ENCODE results near the gene FGFRL1.
A peak's percentile ranks its signal among the peaks of the same experiment; 100 is the strongest.

Gene FGFRL1

GRCh38 chr4:1015746-1016145 lies 4.3 kb downstream of the FGFRL1 start:
- Histone ChIP-seq H3K27me3 (ENCODE audit: insufficient read depth, insufficient read length) (peaks cover 85% of the 10 kb centered on the region), H3K9me3 (ENCODE audit: insufficient read depth, low read length) (no peaks in the 10 kb centered on the region), H3K9ac (ENCODE audit: insufficient read length, low read depth) (peak overlapping the region; percentile 32), H3K4me3 (ENCODE audit: insufficient read length, low read depth) (no peak overlapping the region), H3K36me3 (ENCODE audit: insufficient read depth, insufficient read length, low read length) (peaks cover 6% of the 10 kb centered on the region), H3K4me1 (ENCODE audit: insufficient read depth, insufficient read length) (peaks cover 42% of the 10 kb centered on the region)
- no peak for DNase-seq (ENCODE audit: low read depth, low spot score)
- TF ChIP-seq ZNF274 (IDR thresholded peaks at IDR 0.05; ENCODE audit: low read depth, low read length) = no peak
- no peak for TF ChIP-seq SUZ12 (IDR thresholded peaks at IDR 0.05; ENCODE audit: extremely low read depth, insufficient read depth, insufficient read length)
- no peak for TF ChIP-seq YY1 (IDR thresholded peaks at IDR 0.05; ENCODE audit: insufficient read depth, insufficient read length)

DNA sequence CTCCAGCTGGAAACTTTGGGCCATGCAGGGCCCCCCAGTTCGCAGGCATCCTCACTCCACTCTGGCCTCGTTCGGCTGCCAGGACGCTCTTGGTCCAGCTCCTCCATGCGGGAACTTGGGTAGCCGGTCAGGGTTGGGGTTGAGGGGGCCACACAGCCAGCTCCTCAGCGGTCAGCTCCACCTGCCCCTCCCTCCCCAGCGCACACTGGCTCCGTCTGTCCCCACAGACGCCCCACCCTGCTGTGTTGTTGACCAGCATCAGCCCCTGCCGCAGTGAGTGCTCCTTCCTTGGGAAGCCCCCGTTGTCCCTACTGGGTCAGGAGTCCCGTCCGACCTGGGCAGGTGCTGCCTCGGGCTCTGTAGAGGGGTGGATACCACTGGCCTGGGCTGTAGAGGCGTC lies 5.8 kb downstream of the FGFRL1 start:
- peaks cover 89% of the 10 kb centered on the region for H3K27me3 ChIP-seq (ENCODE audit: insufficient read depth, insufficient read length)
- H3K36me3 ChIP-seq (ENCODE audit: insufficient read depth, insufficient read length, low read length) = peaks cover 8% of the 10 kb centered on the region
- no peak for DNase-seq (ENCODE audit: low read depth, low spot score)
- H3K9me3 ChIP-seq (ENCODE audit: insufficient read depth, low read length) = no peaks in the 10 kb centered on the region
- no peak for TF ChIP-seq YY1 (IDR thresholded peaks at IDR 0.05; ENCODE audit: insufficient read depth, insufficient read length)
- no peak for TF ChIP-seq ZNF274 (IDR thresholded peaks at IDR 0.05; ENCODE audit: low read depth, low read length)
- no peak for TF ChIP-seq SUZ12 (IDR thresholded peaks at IDR 0.05; ENCODE audit: extremely low read depth, insufficient read depth, insufficient read length)
- no peak overlapping the region for H3K9ac ChIP-seq (ENCODE audit: insufficient read length, low read depth)
- peaks cover 43% of the 10 kb centered on the region for H3K4me1 ChIP-seq (ENCODE audit: insufficient read depth, insufficient read length)
- H3K4me3 ChIP-seq (ENCODE audit: insufficient read length, low read depth) = no peak overlapping the region

- Histone ChIP-seq H3K27me3 (ENCODE audit: insufficient read depth, insufficient read length) (peaks cover 87% of the 10 kb centered on the region), H3K9me3 (ENCODE audit: insufficient read depth, low read length) (no peaks in the 10 kb centered on the region), H3K4me3 (ENCODE audit: insufficient read length, low read depth) (no peak overlapping the region), H3K4me1 (ENCODE audit: insufficient read depth, insufficient read length) (peaks cover 47% of the 10 kb centered on the region), H3K36me3 (ENCODE audit: insufficient read depth, insufficient read length, low read length) (peaks cover 13% of the 10 kb centered on the region), H3K9ac (ENCODE audit: insufficient read length, low read depth) (no peak overlapping the region)
- no peak for TF ChIP-seq SUZ12 (IDR thresholded peaks at IDR 0.05; ENCODE audit: extremely low read depth, insufficient read depth, insufficient read length)
- TF ChIP-seq YY1 (IDR thresholded peaks at IDR 0.05; ENCODE audit: insufficient read depth, insufficient read length) = no peak
- no peak for TF ChIP-seq ZNF274 (IDR thresholded peaks at IDR 0.05; ENCODE audit: low read depth, low read length)
- no peak for DNase-seq (ENCODE audit: low read depth, low spot score)
Observed at GRCh38 chr4:1017706-1018105, 6.3 kb downstream of the FGFRL1 start.

- Histone ChIP-seq H3K27me3 (ENCODE audit: insufficient read depth, insufficient read length) (peaks cover 81% of the 10 kb centered on the region), H3K36me3 (ENCODE audit: insufficient read depth, insufficient read length, low read length) (peaks cover 7% of the 10 kb centered on the region), H3K9ac (ENCODE audit: insufficient read length, low read depth) (peak overlapping the region; percentile 39), H3K4me1 (ENCODE audit: insufficient read depth, insufficient read length) (peaks cover 46% of the 10 kb centered on the region), H3K4me3 (ENCODE audit: insufficient read length, low read depth) (no peak overlapping the region), H3K9me3 (ENCODE audit: insufficient read depth, low read length) (no peaks in the 10 kb centered on the region)
- DNase-seq (ENCODE audit: low read depth, low spot score) = no peak
- TF ChIP-seq YY1 (IDR thresholded peaks at IDR 0.05; ENCODE audit: insufficient read depth, insufficient read length) (no peak), ZNF274 (IDR thresholded peaks at IDR 0.05; ENCODE audit: low read depth, low read length) (no peak), SUZ12 (IDR thresholded peaks at IDR 0.05; ENCODE audit: extremely low read depth, insufficient read depth, insufficient read length) (no peak)
Observed at GRCh38 chr4:1018147-1019020, 7.0 kb downstream of the FGFRL1 start.

GRCh38 chr4:1019320-1019719 lies 7.9 kb downstream of the FGFRL1 start:
- peaks cover 71% of the 10 kb centered on the region for H3K27me3 ChIP-seq (ENCODE audit: insufficient read depth, insufficient read length)
- H3K36me3 ChIP-seq (ENCODE audit: insufficient read depth, insufficient read length, low read length) = peaks cover 9% of the 10 kb centered on the region
- H3K4me1 ChIP-seq (ENCODE audit: insufficient read depth, insufficient read length) = peaks cover 45% of the 10 kb centered on the region
- TF ChIP-seq ZNF274 (IDR thresholded peaks at IDR 0.05; ENCODE audit: low read depth, low read length) = no peak
- TF ChIP-seq SUZ12 (IDR thresholded peaks at IDR 0.05; ENCODE audit: extremely low read depth, insufficient read depth, insufficient read length) = no peak
- no peak for TF ChIP-seq YY1 (IDR thresholded peaks at IDR 0.05; ENCODE audit: insufficient read depth, insufficient read length)
- no peaks in the 10 kb centered on the region for H3K9me3 ChIP-seq (ENCODE audit: insufficient read depth, low read length)
- H3K4me3 ChIP-seq (ENCODE audit: insufficient read length, low read depth) = no peak overlapping the region
- no peak for DNase-seq (ENCODE audit: low read depth, low spot score)
- H3K9ac ChIP-seq (ENCODE audit: insufficient read length, low read depth) = peak overlapping the region; percentile 39

DNA sequence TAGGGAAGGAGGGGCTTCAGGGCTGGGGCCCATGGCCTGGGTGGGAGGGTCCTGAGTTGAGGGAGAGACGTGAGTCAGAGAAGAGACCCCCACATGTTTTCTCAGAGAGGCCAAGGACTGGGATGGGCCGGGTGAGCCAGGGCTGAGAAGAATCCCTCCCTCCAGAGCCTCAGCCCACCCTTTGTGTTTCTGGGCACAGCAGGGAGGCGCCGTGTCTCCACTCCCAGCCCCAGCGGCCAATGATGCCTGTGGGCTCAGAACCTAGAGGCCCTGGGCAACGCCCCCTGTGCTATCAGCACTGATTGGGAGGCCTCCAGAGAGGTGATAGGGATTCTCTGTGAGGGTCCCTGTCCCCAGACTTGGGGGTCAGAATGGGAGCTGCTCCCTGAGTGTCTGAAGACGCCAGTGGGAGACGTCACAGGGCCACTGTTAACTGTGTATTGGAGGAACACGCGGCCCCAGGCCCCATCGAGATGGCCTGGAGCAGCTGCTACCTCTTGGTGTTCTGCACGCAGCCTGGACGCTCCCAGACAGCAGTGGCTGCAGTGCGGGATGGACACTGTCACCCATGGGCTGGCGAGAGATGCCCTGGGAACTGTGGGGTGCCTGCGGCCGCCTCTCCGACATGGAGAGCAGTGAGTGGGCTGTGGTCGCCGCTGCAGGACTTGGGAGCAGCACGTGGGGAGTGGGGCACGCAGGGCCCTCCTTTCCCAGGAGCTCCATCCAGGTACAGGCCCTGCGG lies 8.5 kb downstream of the FGFRL1 start:
- no peak for DNase-seq (ENCODE audit: low read depth, low spot score)
- Histone ChIP-seq H3K36me3 (ENCODE audit: insufficient read depth, insufficient read length, low read length) (peaks cover 13% of the 10 kb centered on the region), H3K9ac (ENCODE audit: insufficient read length, low read depth) (peak overlapping the region; percentile 39), H3K4me3 (ENCODE audit: insufficient read length, low read depth) (no peak overlapping the region), H3K4me1 (ENCODE audit: insufficient read depth, insufficient read length) (peaks cover 40% of the 10 kb centered on the region), H3K27me3 (ENCODE audit: insufficient read depth, insufficient read length) (peaks cover 65% of the 10 kb centered on the region), H3K9me3 (ENCODE audit: insufficient read depth, low read length) (no peaks in the 10 kb centered on the region)
- no peak for TF ChIP-seq YY1 (IDR thresholded peaks at IDR 0.05; ENCODE audit: insufficient read depth, insufficient read length)
- no peak for TF ChIP-seq SUZ12 (IDR thresholded peaks at IDR 0.05; ENCODE audit: extremely low read depth, insufficient read depth, insufficient read length)
- TF ChIP-seq ZNF274 (IDR thresholded peaks at IDR 0.05; ENCODE audit: low read depth, low read length) = no peak
